ENCODE data around the gene DOCK3.
"Not testable (repeated sequence)": the region's sequence is repeated elsewhere in the genome, so short reads cannot be mapped to it uniquely, and the experiment has no call there.

Gene DOCK3

DNA sequence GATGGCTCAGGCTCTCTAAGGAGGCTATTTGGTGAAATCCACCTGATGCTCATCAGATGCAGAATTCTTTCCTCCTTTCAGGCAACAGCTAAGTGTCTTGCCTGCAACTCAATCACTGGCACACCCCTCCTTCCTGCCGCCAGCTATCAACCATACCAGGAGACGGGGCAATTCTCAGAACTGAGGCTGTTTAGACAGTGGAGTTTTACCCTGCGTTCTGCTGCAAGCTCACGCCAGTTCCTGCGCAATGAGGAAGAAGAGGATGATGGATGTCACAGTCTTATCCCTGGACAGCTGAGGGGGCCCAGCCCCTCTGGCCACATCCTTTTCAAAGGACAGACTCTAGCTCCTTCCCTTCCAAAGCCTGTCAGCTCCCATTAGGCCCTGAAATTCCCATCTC is 703.3 kb downstream of the DOCK3 start:
- no peak for DNase-seq

- DNase-seq: no peak
These were observed 704.0 kb downstream of the DOCK3 start for GRCh38 chr3:51378726-51379125.

- DNase-seq: no peak
These were observed 704.6 kb downstream of the DOCK3 start for GRCh38 chr3:51379301-51379700.

DNA sequence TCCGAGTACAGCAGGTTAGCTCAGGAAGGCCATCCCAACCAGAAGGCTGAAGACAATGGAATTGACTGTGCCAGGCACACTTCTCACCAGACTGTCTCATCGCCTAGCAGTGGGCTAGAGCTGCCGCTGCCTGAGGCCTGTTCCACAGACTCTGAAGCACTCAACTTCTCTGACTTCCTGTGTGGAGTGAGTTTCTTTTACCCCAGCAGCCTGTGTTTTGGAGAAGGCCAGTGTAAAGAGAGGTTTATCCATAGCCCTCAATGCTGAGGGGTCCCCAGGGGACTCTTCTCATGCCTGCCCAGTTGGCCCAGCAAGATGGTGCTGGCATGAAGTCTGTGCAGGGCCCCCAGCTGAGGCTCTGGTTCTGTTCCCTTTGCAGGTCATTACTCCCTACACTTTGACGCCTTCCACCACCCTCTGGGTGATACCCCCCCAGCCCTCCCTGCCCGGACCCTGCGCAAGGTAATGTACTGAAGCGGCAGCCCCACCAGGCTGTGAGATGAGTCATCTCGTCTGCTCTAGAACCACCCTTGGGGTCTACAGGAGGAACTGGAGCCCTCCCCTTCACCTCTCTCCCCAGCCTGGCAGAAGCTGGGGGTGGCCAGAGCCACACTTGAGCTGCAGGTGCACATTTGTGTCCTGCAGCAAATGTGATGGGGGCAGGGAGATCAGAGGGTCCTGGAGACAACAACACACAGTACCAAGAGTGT is 705.2 kb downstream of the DOCK3 start:
- no peak for DNase-seq

DNA sequence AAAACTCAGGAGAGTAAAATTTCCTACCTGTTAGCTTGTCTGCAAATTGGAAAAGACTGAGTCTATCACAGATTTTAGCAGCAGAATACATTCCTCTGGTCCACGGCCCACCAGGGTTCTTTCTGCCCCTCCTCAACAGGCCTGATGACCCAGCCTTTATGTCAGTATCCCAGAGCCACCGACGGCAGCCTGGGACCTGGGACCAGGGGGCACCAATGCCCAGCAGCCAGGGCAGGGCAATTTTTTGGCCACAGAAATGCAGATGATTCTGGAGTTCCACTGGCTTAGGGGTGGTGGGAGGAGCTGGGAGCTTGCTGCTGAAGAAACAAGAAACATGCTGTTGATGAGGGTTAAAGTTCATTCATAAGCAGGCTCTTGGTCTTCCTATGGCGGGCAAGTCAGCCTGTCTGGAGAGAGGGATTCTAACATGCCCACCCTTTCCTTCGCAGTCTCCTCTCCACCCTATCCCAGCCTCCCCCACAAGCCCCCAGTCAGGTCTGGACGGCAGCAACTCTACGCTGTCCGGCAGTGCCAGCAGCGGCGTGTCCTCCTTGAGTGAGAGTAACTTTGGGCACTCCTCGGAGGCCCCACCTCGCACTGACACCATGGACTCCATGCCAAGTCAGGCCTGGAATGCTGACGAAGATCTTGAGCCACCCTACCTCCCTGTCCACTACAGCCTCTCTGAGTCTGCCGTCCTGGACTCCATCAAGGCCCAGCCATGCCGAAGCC is 706.0 kb downstream of the DOCK3 start:
- no peak for DNase-seq

DNA sequence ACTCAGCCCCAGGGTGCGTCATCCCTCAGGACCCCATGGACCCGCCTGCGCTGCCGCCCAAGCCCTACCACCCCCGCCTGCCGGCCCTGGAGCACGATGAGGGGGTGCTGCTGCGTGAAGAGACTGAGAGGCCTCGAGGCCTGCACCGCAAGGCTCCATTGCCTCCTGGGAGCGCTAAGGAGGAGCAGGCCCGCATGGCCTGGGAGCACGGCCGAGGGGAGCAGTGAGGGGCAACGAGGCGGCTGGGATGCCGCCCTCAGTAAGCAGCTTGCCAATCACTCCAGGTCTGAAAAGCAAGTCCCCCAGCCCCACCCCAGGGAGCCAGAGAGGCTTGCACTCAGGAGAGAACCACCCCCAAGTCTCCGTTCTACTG is 706.6 kb downstream of the DOCK3 start:
- DNase-seq: no peak

GRCh38 chr3:51382076-51382745 is 707.5 kb downstream of the DOCK3 start:
- no peak for DNase-seq

GRCh38 chr3:51382947-51383578 is 708.3 kb downstream of the DOCK3 start:
- DNase-seq: no peak

DNA sequence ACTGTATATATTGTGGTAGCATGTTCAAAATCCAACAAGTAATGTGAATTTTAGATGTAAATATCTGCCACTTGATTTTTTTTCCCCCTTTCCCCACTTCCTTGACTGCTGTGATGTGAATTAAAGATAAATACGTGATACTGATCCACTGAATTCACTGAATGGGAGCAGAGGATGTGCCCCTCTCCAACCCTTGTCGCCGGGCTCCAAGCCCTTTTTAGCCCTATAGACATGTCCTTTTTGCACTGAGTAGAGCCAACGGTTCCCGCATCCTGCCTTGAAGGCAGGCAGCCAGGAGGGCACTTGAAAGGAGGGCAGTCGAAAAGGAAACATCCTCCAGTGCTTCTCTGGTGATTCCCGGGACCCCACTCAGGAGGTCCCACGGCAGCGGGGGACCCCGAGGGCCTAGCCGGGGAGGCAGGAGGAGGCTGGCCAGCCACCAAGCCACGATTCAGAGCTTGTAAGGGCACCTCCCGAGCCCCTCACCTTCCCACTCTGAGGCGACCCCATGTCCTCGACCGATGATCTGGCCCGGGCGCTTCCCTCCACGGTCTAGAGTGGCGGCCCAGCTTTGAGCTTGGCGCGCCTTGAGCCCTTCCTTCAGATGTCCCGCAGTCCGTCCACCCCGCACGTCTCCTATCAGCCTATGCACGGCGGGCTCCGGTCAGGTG is 709.5 kb downstream of the DOCK3 start:
- no peak for DNase-seq

- peak; percentile 98 for DNase-seq
These were observed 710.2 kb downstream of the DOCK3 start, which contains the start of gene MANF for GRCh38 chr3:51384726-51385473. MANF (plus strand) TSS chr3:51385291; CDS start chr3:51385343, 52 bp downstream.

- DNase-seq: no peak
These were observed 710.9 kb downstream of the DOCK3 start for GRCh38 chr3:51385621-51386091.

- DNase-seq: no peak
These were observed 711.6 kb downstream of the DOCK3 start for GRCh38 chr3:51386159-51386851.

DNA sequence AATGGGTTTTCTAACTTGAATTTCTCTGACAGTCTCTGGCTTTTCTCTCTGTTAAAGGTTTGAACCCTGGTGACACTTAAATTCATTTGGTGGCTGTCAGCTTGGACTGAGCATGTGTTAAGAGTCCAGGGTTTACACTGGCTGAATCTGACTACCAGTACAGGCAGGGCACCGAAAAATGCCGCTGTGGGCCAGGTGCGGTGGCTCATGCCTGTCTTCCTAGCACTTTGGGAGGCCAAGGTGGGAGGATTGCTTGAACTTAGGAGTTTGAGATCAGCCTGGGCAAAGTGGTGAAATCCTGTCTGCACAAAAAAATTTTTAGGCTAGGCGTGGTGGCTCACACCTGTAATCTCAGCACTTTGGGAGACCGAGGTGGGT is 712.1 kb downstream of the DOCK3 start:
- no peak for DNase-seq

DNA sequence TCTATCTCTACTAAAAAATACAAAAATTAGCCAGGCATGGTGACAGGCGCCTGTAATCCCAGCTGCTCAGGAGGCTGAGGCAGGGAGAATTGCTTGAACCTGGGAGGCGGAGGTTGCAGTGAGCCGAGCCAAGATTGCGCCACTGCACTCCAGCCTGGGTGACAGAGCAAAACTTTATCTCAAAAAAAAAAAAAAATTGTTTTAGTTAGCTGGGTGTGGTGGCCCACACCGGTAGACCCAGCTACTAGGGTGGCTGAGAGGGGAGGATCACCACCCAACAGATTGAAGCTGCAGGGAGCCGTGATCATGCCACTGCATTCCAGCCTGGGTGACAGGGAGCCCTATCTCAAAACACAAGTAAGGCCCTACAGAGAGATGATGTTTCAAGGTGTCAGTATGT is 712.6 kb downstream of the DOCK3 start:
- DNase-seq: not testable (repeated sequence)

DNA sequence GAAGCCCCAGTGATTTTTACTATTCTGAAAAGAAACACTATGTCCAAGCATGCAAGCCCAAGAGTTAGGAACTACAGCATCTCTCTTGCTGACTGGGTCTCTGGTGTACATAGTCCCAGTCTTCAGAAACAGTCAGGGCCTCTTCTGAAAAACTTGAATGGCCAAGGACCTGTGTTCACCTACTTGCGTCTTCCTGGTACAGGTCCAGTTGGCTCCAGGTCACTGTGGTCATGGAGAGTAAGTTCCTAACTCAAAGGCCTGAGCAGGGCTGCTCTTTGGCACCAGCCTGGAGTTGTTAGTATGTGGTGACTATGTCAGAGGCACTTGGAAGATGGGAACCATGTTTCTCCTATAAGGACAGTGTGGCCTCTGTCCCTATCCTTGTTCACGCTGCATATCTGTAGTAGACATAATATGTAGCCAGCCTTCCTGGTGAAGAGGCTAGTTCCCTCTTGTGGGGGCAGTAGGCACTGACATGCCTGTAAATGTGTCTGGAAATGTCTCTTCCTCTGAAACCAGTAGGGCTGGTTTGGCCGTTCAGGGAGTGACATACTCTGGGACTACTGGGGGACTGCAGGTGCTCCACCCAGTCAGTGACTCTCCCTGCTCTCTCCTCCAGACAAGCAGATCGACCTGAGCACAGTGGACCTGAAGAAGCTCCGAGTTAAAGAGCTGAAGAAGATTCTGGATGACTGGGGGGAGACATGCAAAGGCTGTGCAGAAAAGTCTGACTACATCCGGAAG is 713.7 kb downstream of the DOCK3 start:
- DNase-seq: no peak

DNA sequence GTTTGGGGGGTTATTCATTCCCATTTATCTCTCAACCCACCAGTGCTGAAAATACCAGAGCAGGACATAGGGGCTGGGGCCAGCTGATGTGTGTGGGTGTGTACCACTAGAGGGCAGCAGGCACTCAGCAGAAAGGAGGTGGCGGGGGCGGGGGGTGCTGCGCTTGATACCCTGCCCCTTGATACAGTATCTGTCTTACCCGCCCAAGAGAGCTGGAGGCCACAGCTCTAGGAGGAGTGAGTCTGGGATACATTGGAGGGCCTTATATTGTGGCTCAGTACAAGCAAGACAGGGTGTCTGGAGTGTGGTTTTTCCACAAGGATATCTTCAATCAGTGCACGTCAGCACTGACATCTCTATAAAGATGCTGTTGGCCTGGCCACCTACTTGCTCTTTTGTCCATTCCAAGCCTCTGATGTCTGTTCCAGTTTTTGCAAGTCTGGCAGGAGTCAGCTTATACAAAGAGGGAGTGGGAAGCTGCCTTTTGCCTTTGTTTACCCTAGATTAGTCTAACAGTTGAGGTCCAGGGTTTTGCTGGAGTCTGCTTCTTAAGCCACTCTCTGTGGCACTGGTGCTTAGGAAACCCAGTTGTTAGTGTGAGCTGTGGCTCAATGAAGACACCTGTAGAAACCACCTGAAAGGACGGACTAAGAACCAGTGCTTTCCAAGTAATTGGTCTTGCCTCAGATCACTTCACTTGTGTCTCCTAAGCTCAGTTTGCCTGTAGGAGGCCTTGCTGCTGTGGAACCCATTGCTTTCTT is 714.9 kb downstream of the DOCK3 start:
- DNase-seq: peak; percentile 49

DNA sequence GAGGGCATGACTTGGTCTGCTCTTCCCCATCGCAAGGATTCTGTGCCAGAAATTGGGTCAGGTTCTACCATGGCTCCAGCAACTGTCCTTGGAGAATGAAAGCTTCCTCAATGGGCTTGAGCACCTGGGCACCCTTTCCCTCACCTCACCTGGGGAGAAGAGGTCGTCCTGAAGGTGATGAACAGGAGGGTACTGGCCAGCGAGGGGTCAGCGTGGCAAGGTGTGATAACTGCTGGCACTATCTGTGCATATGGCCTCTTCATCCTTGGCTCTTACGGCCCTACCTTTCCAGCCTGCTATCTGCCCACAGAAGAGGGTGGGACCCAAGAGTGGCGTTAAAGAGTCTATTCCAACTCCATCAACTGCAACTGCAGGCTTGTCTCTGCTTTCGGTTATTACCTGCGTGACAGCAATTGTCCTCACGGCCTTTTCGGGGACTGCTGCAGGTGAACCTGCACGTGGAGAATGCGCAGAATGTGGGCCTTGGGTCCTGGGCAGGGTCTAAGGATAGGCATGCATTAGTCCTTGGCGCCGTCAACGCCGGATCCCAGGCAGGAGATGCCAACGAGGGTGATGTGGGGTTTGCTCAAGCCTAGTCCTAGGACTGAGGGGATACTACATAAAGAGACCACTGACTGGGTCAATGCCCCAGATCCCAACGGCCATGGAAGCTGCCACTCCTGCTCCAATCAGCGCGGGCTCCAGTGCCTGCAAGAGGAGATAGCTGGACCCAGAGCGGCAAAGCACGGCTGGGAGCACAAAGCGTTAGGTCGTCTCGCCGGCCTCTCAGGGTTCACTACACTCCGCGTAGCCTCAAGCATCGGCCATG is 715.7 kb downstream of the DOCK3 start:
- no peak for DNase-seq

- peak; percentile 96 for DNase-seq
These were observed 716.4 kb downstream of the DOCK3 start, which contains the start of gene RBM15B for GRCh38 chr3:51391075-51391565. RBM15B (plus strand) TSS chr3:51391285; CDS start chr3:51391400, 115 bp downstream.
